ENCODE measurements around the gene SYNGAP1.

GRCh38 chr6:33404884-33405283 is 15.0 kb upstream of the SYNGAP1 start:
- TF ChIP-seq CTCF (IDR thresholded peaks at IDR 0.05 in 4 of 5, conservative IDR thresholded peaks at IDR 0.05 in 1 of 5), result no peak
- TF ChIP-seq POLR2A (IDR thresholded peaks at IDR 0.05), result no peak

Measured in gastrocnemius medialis (tissue), 4 donors.